MCF 10A (cell line): ENCODE results near the gene ST7. TPM values are rescaled to one million over a fixed set of nuclear protein-coding genes. Genes with fewer than 3 reads are reported as not detected.

Source experiments
- BruUV-seq: library from RNA; stranded (reverse); fragments of 400-500 nt; replicated peaks from 2 replicates; lab custom pipeline; 2021; lab: Mats Ljungman, UMichigan
- CTCF ChIA-PET: fragments of 300-600 bp; sonication (Branson Sonifier 250); formaldehyde crosslinking; extraction: SDS; loops from one replicate; lab custom pipeline; 2021; ENCODE audit warnings: antibody characterized with exemption, inconsistent platforms; lab: Yijun Ruan, JAX
- POLR2A ChIA-PET: fragments of 300-600, 350-650 bp; sonication (Branson Sonifier 250); formaldehyde crosslinking; extraction: SDS; loops from one replicate; lab custom pipeline; 2020; ENCODE audit warnings: antibody characterized with exemption, inconsistent platforms; lab: Yijun Ruan, JAX
- DNase-seq: peaks from one replicate; pipeline ENCODE4 v3.0.0-alpha.2; 2018; ENCODE audit not compliant: unreplicated experiment
- H3K27ac Mint-ChIP-seq: one replicate; pipeline ENCODE4 v1.8.0; 2022; ENCODE audit warnings: mild to moderate bottlenecking, low read depth, mixed read lengths; ENCODE audit not compliant: unreplicated experiment
- H3K27me3 Mint-ChIP-seq: one replicate; pipeline ENCODE4 v1.8.0; 2022; ENCODE audit warnings: mixed read lengths; ENCODE audit not compliant: insufficient read depth, unreplicated experiment
- H3K36me3 Mint-ChIP-seq: one replicate; pipeline ENCODE4 v1.8.0; 2022; ENCODE audit warnings: mild to moderate bottlenecking, moderate library complexity, mixed read lengths; ENCODE audit not compliant: insufficient read depth, unreplicated experiment
- H3K4me1 Mint-ChIP-seq: one replicate; pipeline ENCODE4 v1.8.0; 2022; ENCODE audit warnings: mixed read lengths; ENCODE audit not compliant: insufficient read depth, unreplicated experiment
- H3K4me3 Mint-ChIP-seq: one replicate; pipeline ENCODE4 v1.8.0; 2022; ENCODE audit warnings: mild to moderate bottlenecking, moderate library complexity, mixed read lengths; ENCODE audit not compliant: unreplicated experiment
- H3K9me3 Mint-ChIP-seq: one replicate; pipeline ENCODE4 v1.8.0; 2022; ENCODE audit warnings: mixed read lengths; ENCODE audit not compliant: unreplicated experiment
- intact Hi-C: fragments of 100-400 bp; cut with micrococcal nuclease; formaldehyde crosslinking; loops from 2 replicates; pipeline ENCODE4 v1.14.1; 2022
- total RNA-seq: library from RNA; stranded (reverse); gene quantifications from 2 replicates; pipeline ENCODE4 v1.2.3, GENCODE V29; 2022
- TF ChIP-seq, protein P1 (sequence below): fragments of 200-600 bp; IDR thresholded peaks from one replicate; pipeline ENCODE4 v1.8.0; 2022; ENCODE audit warnings: antibody characterized with exemption, mild to moderate bottlenecking; ENCODE audit not compliant: unreplicated experiment

Gene ST7
- total RNA-seq, 1 experiment from 2014 or later = 18.5 TPM

- Mint-ChIP-seq H3K27ac (no peak overlapping the region), H3K9me3 (no peaks in the 10 kb centered on the region), H3K36me3 (no peaks in the 10 kb centered on the region), H3K27me3 (no peaks in the 10 kb centered on the region), H3K4me1 (no peaks in the 10 kb centered on the region), H3K4me3 (no peak overlapping the region)
- TF ChIP-seq, protein P1, sequence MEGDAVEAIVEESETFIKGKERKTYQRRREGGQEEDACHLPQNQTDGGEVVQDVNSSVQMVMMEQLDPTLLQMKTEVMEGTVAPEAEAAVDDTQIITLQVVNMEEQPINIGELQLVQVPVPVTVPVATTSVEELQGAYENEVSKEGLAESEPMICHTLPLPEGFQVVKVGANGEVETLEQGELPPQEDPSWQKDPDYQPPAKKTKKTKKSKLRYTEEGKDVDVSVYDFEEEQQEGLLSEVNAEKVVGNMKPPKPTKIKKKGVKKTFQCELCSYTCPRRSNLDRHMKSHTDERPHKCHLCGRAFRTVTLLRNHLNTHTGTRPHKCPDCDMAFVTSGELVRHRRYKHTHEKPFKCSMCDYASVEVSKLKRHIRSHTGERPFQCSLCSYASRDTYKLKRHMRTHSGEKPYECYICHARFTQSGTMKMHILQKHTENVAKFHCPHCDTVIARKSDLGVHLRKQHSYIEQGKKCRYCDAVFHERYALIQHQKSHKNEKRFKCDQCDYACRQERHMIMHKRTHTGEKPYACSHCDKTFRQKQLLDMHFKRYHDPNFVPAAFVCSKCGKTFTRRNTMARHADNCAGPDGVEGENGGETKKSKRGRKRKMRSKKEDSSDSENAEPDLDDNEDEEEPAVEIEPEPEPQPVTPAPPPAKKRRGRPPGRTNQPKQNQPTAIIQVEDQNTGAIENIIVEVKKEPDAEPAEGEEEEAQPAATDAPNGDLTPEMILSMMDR = no peak
- ChIA-PET POLR2A (no interaction called here), CTCF (interaction anchor here (0.6 to 9.6 kb wide), 8 partner anchors 9 to 130 kb away, joined by 3 to 278 read pairs (median 5); no protein-coding TSS in a partner anchor)
- intact Hi-C loops = no loop called here
- BruUV-seq = no TSS peak
- no peak for DNase-seq
Measured at GRCh38 chr7:116991233-116991632, 37.9 kb downstream of the ST7 start.

DNA sequence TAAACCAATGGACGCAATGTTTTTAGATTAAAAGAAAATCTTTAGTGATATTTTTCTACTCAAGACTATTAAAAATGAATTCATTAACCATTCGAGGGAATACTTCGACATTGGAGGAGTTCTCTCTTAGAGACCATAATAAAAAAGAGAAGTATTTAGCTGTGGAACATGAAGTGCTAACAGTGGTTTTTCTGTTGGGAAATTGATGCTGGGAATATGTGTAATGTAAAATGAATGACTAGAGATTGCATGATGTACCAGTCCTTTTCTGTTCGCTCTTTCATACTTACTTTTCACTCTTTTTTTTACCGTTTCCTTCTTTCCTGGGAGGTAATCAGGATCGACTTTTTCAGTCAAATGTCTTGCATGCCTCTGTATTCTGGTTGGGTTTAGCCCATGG lies 41.3 kb downstream of the ST7 start:
- Mint-ChIP-seq H3K36me3 (no peaks in the 10 kb centered on the region), H3K27me3 (no peaks in the 10 kb centered on the region), H3K27ac (no peak overlapping the region), H3K4me1 (no peaks in the 10 kb centered on the region), H3K9me3 (no peaks in the 10 kb centered on the region), H3K4me3 (no peak overlapping the region)
- ChIA-PET POLR2A (no interaction called here), CTCF (interaction anchor here (0.8 to 1.4 kb wide), 2 partner anchors 8 to 124 kb away, joined by 3 to 5 read pairs; no protein-coding TSS in a partner anchor)
- intact Hi-C loops = no loop called here
- no TSS peak for BruUV-seq
- TF ChIP-seq, protein P1 = no peak
- no peak for DNase-seq

DNA sequence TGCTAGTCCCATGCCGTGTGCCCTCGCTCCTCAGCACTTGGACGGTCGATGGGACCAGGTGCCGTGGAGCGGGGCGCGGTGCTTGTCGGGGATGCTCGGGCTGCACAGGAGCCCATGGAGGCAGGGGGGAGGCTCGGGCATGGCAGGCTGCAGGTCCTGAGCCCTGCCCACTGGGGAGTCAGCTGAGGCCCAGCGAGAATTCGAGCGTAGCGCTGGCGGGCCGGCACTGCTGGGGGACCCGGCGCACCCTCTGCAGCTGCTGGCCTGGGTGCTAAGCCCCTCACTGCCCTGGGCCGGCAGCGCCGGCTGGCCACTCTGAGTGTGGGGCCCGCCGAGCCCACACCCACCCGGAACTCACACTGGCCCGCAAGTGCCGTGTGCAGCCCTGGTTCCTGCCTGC lies 44.7 kb downstream of the ST7 start:
- H3K36me3 Mint-ChIP-seq = no peaks in the 10 kb centered on the region
- no peak for DNase-seq
- intact Hi-C loops = no loop called here
- no peaks in the 10 kb centered on the region for H3K4me1 Mint-ChIP-seq
- TF ChIP-seq, protein P1 = no peak
- H3K27ac Mint-ChIP-seq = no peak overlapping the region
- no peaks in the 10 kb centered on the region for H3K9me3 Mint-ChIP-seq
- no TSS peak for BruUV-seq
- CTCF ChIA-PET = interaction anchor here (0.6 to 5.6 kb wide), 4 partner anchors 10 to 135 kb away, joined by 3 to 28 read pairs (median 9); no protein-coding TSS in a partner anchor
- no peak overlapping the region for H3K4me3 Mint-ChIP-seq
- H3K27me3 Mint-ChIP-seq = no peaks in the 10 kb centered on the region
- POLR2A ChIA-PET = interaction anchor here (0.8 kb wide), 1 partner anchor 65 kb away, joined by 4 read pairs; no protein-coding TSS in a partner anchor

- POLR2A ChIA-PET = interaction anchor here (0.8 kb wide), 1 partner anchor 10 kb away, joined by 3 read pairs; no protein-coding TSS in a partner anchor
- no peaks in the 10 kb centered on the region for H3K9me3 Mint-ChIP-seq
- CTCF ChIA-PET = interaction anchor here (0.5 to 5.6 kb wide), 7 partner anchors 11 to 678 kb away, joined by 3 to 28 read pairs (median 4); no protein-coding TSS in a partner anchor
- H3K27me3 Mint-ChIP-seq = no peaks in the 10 kb centered on the region
- no peaks in the 10 kb centered on the region for H3K36me3 Mint-ChIP-seq
- BruUV-seq = no TSS peak
- intact Hi-C loops = no loop called here
- TF ChIP-seq, protein P1 = no peak
- DNase-seq = no peak
- no peak overlapping the region for H3K4me3 Mint-ChIP-seq
- H3K27ac Mint-ChIP-seq = no peak overlapping the region
- no peaks in the 10 kb centered on the region for H3K4me1 Mint-ChIP-seq
Measured at GRCh38 chr7:116998567-116999175, 45.4 kb downstream of the ST7 start.
